ENCODE measurements around the gene PNMA6E.

PNMA6E gene

GRCh38 chrX:153379971-153380581 lies 21.1 kb downstream of the PNMA6E start:
- CTCF ChIA-PET = no interaction called here
- POLR2A ChIA-PET = interaction anchor here (0.6 kb wide), 1 partner anchor 45 kb away, joined by 3 read pairs; no protein-coding TSS in a partner anchor
- TF ChIP-seq LEF1 (IDR thresholded peaks at IDR 0.05; ENCODE audit: borderline replicate concordance) = no peak
- TF ChIP-seq FOXK2 (IDR thresholded peaks at IDR 0.05) = no peak
- no peak for TF ChIP-seq HDGF (IDR thresholded peaks at IDR 0.05; ENCODE audit: borderline replicate concordance)
- no peak for DNase-seq (ENCODE audit: extremely low spot score)

- TF ChIP-seq FOXA1 (IDR thresholded peaks at IDR 0.05) (no peak), HDGF (IDR thresholded peaks at IDR 0.05; ENCODE audit: borderline replicate concordance) (no peak), FOXK2 (IDR thresholded peaks at IDR 0.05) (no peak), SUZ12 (IDR thresholded peaks at IDR 0.05) (no peak), BHLHE40 (IDR thresholded peaks at IDR 0.05; ENCODE audit: borderline replicate concordance) (no peak), ARNT (IDR thresholded peaks at IDR 0.05) (no peak), PKNOX1 (IDR thresholded peaks at IDR 0.05) (no peak), L3MBTL2 (conservative IDR thresholded peaks at IDR 0.05) (no peak), CTBP1 (IDR thresholded peaks at IDR 0.05; ENCODE audit: borderline replicate concordance) (no peak), SP1 (IDR thresholded peaks at IDR 0.05) (no peak)
- DNase-seq (ENCODE audit: extremely low spot score) = no peak
- POLR2A ChIA-PET = no interaction called here
- CTCF ChIA-PET = no interaction called here
Observed at GRCh38 chrX:153379508-153379907, 21.6 kb downstream of the PNMA6E start.

- CTCF ChIA-PET = no interaction called here
- no peak for DNase-seq (ENCODE audit: extremely low spot score)
- POLR2A ChIA-PET = no interaction called here
- TF ChIP-seq CTBP1 (IDR thresholded peaks at IDR 0.05; ENCODE audit: borderline replicate concordance) (no peak), SP1 (IDR thresholded peaks at IDR 0.05) (no peak), BHLHE40 (IDR thresholded peaks at IDR 0.05; ENCODE audit: borderline replicate concordance) (no peak), FOXA1 (IDR thresholded peaks at IDR 0.05) (no peak), ELF4 (IDR thresholded peaks at IDR 0.05) (no peak), ARNT (IDR thresholded peaks at IDR 0.05) (no peak), HDGF (IDR thresholded peaks at IDR 0.05; ENCODE audit: borderline replicate concordance) (no peak), L3MBTL2 (conservative IDR thresholded peaks at IDR 0.05) (no peak), LEF1 (IDR thresholded peaks at IDR 0.05; ENCODE audit: borderline replicate concordance) (no peak), SUZ12 (IDR thresholded peaks at IDR 0.05) (no peak), FOXK2 (IDR thresholded peaks at IDR 0.05) (no peak), ZNF384 (IDR thresholded peaks at IDR 0.05) (no peak), FOXM1 (IDR thresholded peaks at IDR 0.05; ENCODE audit: borderline replicate concordance) (no peak), TARDBP (IDR thresholded peaks at IDR 0.05) (no peak), NFRKB (IDR thresholded peaks at IDR 0.05) (no peak), PKNOX1 (IDR thresholded peaks at IDR 0.05) (no peak)
Observed at GRCh38 chrX:153378607-153379006, 22.5 kb downstream of the PNMA6E start.

- TF ChIP-seq LEF1 (IDR thresholded peaks at IDR 0.05; ENCODE audit: borderline replicate concordance) = no peak
- no peak for TF ChIP-seq HDGF (IDR thresholded peaks at IDR 0.05; ENCODE audit: borderline replicate concordance)
- no peak for TF ChIP-seq ELF4 (IDR thresholded peaks at IDR 0.05)
- POLR2A ChIA-PET = no interaction called here
- CTCF ChIA-PET = no interaction called here
- DNase-seq (ENCODE audit: extremely low spot score) = no peak
Observed at GRCh38 chrX:153377727-153378126, 23.4 kb downstream of the PNMA6E start.

GRCh38 chrX:153375571-153375970 lies 25.6 kb downstream of the PNMA6E start:
- POLR2A ChIA-PET = no interaction called here
- CTCF ChIA-PET = no interaction called here

GRCh38 chrX:153374426-153374825 lies 26.7 kb downstream of the PNMA6E start:
- ChIA-PET POLR2A (no interaction called here), CTCF (interaction anchor here (1.1 kb wide), 1 partner anchor 191 kb away, joined by 3 read pairs; no protein-coding TSS in a partner anchor)
- DNase-seq (ENCODE audit: extremely low spot score) = no peak
- TF ChIP-seq ZNF384 (IDR thresholded peaks at IDR 0.05) (no peak), ELF4 (IDR thresholded peaks at IDR 0.05) (no peak), FOXA1 (IDR thresholded peaks at IDR 0.05) (no peak), BHLHE40 (IDR thresholded peaks at IDR 0.05; ENCODE audit: borderline replicate concordance) (no peak), NFRKB (IDR thresholded peaks at IDR 0.05) (no peak), PKNOX1 (IDR thresholded peaks at IDR 0.05) (no peak), HDGF (IDR thresholded peaks at IDR 0.05; ENCODE audit: borderline replicate concordance) (no peak), TARDBP (IDR thresholded peaks at IDR 0.05) (no peak), SUZ12 (IDR thresholded peaks at IDR 0.05) (no peak), ARNT (IDR thresholded peaks at IDR 0.05) (no peak), LEF1 (IDR thresholded peaks at IDR 0.05; ENCODE audit: borderline replicate concordance) (no peak), FOXM1 (IDR thresholded peaks at IDR 0.05; ENCODE audit: borderline replicate concordance) (no peak), CTBP1 (IDR thresholded peaks at IDR 0.05; ENCODE audit: borderline replicate concordance) (no peak)

More at GRCh38 chrX:153375571-153375970, 25.6 kb downstream of the PNMA6E start:
- TF ChIP-seq FOXK2 (IDR thresholded peaks at IDR 0.05) = no peak
- TF ChIP-seq NFRKB (IDR thresholded peaks at IDR 0.05) = no peak
- no peak for TF ChIP-seq L3MBTL2 (conservative IDR thresholded peaks at IDR 0.05)
- no peak for TF ChIP-seq SP1 (IDR thresholded peaks at IDR 0.05)
- TF ChIP-seq ELF4 (IDR thresholded peaks at IDR 0.05) = no peak
- TF ChIP-seq BHLHE40 (IDR thresholded peaks at IDR 0.05; ENCODE audit: borderline replicate concordance) = no peak
- no peak for TF ChIP-seq TARDBP (IDR thresholded peaks at IDR 0.05)
- no peak for TF ChIP-seq FOXA1 (IDR thresholded peaks at IDR 0.05)
- no peak for TF ChIP-seq ARNT (IDR thresholded peaks at IDR 0.05)
- no peak for TF ChIP-seq ZNF384 (IDR thresholded peaks at IDR 0.05)
- TF ChIP-seq LEF1 (IDR thresholded peaks at IDR 0.05; ENCODE audit: borderline replicate concordance) = no peak
- TF ChIP-seq PKNOX1 (IDR thresholded peaks at IDR 0.05) = no peak
- TF ChIP-seq CTBP1 (IDR thresholded peaks at IDR 0.05; ENCODE audit: borderline replicate concordance) = no peak
- TF ChIP-seq FOXM1 (IDR thresholded peaks at IDR 0.05; ENCODE audit: borderline replicate concordance) = no peak
- no peak for TF ChIP-seq SUZ12 (IDR thresholded peaks at IDR 0.05)
- no peak for DNase-seq (ENCODE audit: extremely low spot score)
